Activated T-cell treated with anti-CD3 and anti-CD28 coated beads for 1 hour (primary cell): ENCODE results near the gene KIFAP3.

Experiments used
- DNase-seq: peaks from one replicate; pipeline ENCODE4 v3.0.0-alpha.2; 2020; ENCODE audit warnings: low read depth

Gene KIFAP3

DNA sequence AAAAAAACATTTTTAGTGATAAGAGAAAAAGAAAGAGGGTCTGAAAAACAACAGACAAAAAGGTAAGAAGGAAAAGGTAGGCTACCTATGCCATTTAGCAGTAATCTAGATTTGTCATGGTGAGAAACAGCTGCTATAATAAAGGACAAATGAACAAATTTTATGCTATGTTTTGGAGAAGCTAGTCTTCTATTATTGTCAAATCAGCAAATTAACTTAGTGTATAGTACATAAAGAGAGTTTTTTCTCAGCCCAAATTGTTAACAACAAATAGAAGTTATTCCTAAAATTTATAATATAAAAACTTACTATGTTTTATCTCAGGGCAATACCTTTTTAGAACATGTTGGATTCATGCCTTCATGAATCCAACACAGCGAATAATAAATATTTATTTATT is 88.7 kb downstream of the KIFAP3 start:
- no peak for DNase-seq

DNA sequence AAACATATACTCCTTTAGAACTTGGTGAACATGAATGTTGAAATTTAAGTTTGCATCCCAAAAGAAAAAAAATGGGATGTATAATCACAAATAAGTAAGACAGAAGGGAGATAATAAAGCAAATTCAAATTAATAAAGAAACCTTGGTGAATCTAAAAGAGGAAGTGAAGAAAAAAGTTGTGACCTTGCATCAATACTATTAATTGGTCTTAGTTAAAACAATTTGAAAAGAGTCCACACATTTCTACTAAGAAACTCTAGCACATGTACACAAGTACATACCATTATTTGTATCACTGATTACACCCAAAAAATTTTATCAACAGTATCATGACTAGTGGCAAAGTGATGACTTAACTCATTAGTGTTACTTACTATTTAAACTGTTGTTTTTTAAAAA is 100.4 kb downstream of the KIFAP3 start:
- DNase-seq, result no peak

DNA sequence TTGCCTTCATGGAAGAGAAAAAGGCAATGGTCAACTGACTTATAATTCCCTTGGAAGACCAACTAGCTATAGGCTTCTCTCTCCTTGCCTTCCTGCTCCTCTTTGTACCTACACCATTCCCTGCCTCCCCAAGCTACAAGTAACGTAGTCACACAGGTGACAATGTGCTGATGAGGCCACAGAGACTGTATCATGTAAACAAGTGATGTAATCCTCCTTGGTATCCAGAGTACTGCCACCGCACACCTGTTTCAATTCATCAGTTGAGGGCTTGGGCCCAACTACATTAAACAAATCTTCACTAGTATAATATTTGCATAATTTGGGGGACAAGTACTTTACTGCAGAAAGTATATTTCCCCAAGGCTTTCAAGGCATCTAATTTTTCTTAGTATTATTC is 104.4 kb downstream of the KIFAP3 start:
- no peak for DNase-seq

DNA sequence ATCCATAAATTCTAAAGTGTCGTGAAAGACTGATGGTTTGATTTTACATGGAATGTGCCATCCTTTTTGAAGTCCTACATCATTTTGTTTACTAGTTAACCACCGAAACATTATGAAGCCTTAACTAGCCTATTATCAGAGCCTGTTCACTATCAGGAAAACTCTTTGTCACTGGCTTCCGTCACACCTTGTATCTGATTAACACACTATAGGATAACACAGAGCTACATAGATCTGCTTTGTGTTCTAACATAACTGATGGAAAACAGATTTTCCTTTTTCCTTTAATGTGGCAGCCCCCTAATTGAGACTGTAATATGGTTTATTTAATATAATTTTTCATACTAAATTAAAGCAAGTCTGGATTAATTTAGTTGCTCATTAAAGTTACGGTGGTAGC is 106.3 kb downstream of the KIFAP3 start:
- no peak for DNase-seq

GRCh38 chr1:169964206-169964605 is 110.3 kb downstream of the KIFAP3 start:
- DNase-seq, result no peak

DNA sequence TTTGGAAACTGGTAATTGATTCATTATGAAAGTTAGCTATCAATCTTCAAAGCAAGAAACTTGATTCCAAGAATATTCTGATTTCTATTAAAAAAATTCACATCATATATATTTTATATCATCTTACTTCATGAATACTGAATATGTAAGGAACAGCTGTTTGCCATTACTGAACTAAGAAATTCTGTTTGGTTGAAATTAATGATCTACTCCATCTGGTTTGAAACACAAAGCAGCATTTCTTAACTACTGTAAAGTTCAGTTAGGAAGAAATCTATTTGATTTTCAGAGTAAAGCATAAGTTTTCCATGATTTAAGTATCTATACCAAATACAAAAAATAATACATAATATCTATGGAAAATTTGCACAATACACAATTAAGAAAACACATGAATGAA is 114.8 kb downstream of the KIFAP3 start:
- no peak for DNase-seq

GRCh38 chr1:169958987-169959386 is 115.5 kb downstream of the KIFAP3 start:
- DNase-seq, result no peak

DNA sequence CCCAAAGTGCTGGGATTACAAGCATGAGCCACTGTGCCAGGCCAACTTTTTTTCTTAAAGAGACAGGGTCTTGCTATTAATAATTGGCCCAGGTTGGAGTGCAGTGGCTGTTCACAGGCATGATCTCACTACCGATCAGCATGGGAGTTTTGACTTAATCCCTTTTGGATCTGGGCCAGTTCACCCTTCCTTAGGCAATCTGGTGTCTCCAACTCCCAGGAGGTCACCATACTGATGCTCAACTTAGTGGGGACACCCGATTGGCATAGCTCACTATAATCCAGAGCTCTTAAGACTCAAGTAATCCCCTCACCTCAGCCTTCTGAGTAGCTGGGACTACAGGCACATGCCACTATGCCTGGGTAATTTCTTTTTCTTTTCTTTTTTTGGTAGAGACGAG is 116.6 kb downstream of the KIFAP3 start:
- no peak for DNase-seq

DNA sequence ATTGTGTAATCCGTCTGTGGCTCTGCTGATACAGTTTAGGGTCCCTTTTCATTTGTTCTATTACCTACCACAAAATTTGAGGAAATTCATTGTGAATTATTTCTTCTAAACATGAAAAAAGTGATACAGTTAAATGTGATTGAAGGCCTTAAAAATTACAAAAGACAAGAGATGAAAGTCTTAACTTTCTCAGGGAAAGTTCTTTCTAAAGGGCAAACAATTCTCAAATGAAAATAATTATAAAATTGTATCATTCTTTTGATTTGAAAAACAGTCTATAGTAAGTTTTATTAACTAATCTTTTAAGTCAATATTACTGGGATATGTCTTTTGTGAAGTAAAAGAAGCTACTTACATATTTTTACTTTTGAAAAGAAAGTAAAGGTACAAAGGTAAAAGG is 123.4 kb downstream of the KIFAP3 start:
- no peak for DNase-seq

- DNase-seq, result no peak
Observed at GRCh38 chr1:169949139-169949538, 125.4 kb downstream of the KIFAP3 start.

DNA sequence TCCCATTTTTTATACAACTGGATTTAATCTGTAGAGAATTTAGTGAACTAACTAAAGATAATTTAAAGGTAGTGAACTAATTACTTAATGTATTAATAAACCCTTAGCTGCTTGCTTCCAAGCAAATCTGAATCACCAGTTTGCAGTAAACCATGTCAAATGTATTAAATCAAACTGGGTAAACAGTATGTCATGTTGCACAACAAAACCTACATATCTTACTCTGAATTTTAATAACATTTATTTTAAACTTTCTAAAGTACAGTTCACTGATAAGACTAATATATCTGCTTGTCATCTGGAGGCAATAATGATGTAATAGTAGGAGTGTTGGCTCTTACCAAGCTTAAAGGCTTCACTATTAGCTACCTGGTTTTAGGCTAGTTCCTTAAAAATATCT is 128.3 kb downstream of the KIFAP3 start:
- no peak for DNase-seq

- DNase-seq, result no peak
Observed at GRCh38 chr1:169945181-169945580, 129.3 kb downstream of the KIFAP3 start.

- no peak for DNase-seq
Observed at GRCh38 chr1:169944621-169945020, 129.9 kb downstream of the KIFAP3 start.

GRCh38 chr1:169943963-169944526 is 130.4 kb downstream of the KIFAP3 start:
- DNase-seq, result no peak

- DNase-seq, result no peak
Observed at GRCh38 chr1:169941982-169942830, 132.3 kb downstream of the KIFAP3 start.

GRCh38 chr1:169933984-169934725 is 140.3 kb downstream of the KIFAP3 start:
- no peak for DNase-seq

DNA sequence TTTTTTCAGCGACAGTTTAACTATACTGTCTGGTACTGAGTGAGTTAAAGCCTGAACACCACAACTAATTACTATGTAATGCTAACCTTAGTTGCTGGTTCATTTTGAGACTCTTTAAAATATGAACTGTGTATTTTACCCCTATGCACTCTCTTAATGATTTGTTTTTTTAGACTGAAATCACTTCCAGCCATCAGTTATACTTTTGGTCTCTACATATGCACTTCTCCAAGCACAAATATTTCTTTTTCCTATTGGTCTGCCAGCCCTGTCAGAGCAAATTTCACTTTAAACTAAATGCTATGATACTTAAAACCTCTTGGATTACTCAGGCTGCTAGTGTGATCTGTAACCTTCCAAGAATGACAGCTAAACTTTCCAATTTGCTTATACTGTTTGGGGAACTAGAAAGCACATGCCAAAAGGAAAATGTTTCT is 142.7 kb downstream of the KIFAP3 start:
- no peak for DNase-seq

DNA sequence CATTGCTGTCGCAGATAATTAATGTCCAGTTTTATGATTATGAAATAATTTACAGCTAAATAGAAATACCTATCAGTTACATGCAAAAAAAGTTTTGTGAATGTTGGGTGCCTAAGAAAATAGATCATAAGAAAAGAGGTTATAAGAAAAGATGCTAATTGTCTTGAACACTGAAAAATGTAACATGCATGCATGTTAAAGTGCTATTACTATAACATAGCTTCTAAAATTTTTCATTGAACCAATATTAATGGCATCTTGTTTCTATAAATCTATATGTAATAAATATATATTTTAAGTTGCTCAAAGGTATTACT is 145.3 kb downstream of the KIFAP3 start:
- DNase-seq, result no peak

GRCh38 chr1:169928438-169929209 is 145.9 kb downstream of the KIFAP3 start:
- no peak for DNase-seq

GRCh38 chr1:169925505-169926482 is 148.7 kb downstream of the KIFAP3 start:
- no peak for DNase-seq

- DNase-seq, result no peak
Observed at GRCh38 chr1:169924829-169925228, 149.7 kb downstream of the KIFAP3 start.
